Measurements from ENCODE around the gene LTA4H. TPM values are rescaled to one million over a fixed set of nuclear protein-coding genes. Genes with fewer than 3 reads are reported as not detected.
"Not testable (repeated sequence)": the region's sequence is repeated elsewhere in the genome, so short reads cannot be mapped to it uniquely, and the experiment has no call there.

The LTA4H gene
- total RNA-seq, 3 donors from 2014 or later (not counting 1 experiment from before 2014, with no cell fraction given) = 43.1 to 51.9 (median 48.3) TPM

DNA sequence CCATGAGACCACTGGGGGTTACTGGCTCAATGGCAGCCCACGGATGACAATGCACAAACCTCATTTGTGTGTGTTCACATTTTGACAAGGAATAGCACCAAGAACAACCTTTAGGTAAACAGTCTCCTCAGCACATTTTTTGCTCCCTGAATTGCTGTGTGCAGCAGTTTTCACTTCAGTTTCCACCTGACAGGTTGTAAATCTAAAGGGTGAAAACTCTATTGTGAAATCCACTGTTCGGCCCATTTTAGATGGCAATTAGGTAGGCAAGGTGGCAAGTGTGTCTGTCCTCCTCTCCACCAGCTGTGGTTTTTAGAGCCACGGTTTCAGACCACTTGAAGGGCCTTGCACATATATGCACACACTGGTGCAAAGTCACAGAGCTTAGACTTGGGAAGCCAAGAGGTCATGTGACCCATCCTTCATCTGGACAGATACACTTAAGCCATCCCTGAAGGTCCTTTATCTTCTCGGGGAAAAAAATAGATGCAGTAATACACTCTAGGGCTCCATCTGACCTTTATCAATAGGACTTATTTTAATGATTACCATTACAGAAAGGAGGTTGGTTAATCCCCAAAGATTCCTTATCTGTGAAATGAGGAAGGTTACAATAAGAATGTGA is 62.4 kb downstream of the LTA4H start:
- no peaks in the 10 kb centered on the region for H3K4me1 ChIP-seq (ENCODE audit: control insufficient read depth, insufficient read depth, low read length)
- Mint-ChIP-seq H3K27me3 (ENCODE audit: low read depth in 2 of 2) (no peaks in the 10 kb centered on the region), H3K9me3 (no peaks in the 10 kb centered on the region), H3K36me3 (no peaks in the 10 kb centered on the region), H3K4me1 (no peaks in the 10 kb centered on the region), H3K27ac (no peak overlapping the region), H3K4me3 (no peak overlapping the region)
- H3K27me3 ChIP-seq (ENCODE audit: control insufficient read depth, insufficient read depth, low read length) = no peaks in the 10 kb centered on the region
- DNase-seq = no peak
- H3K27ac ChIP-seq (ENCODE audit: low read length) = no peak overlapping the region
- 58% methylated on average over 4 of the region's 4 CpGs for WGBS (ENCODE audit: insufficient coverage)
- intact Hi-C loops (cut with micrococcal nuclease) = no loop called here
- H3K9me3 ChIP-seq (ENCODE audit: control insufficient read depth, insufficient read depth, low read length) = no peaks in the 10 kb centered on the region
- H3K36me3 ChIP-seq (ENCODE audit: control insufficient read depth, insufficient read depth, low read length) = no peaks in the 10 kb centered on the region
- H3K4me3 ChIP-seq (ENCODE audit: low read length) = no peak overlapping the region
- TF ChIP-seq, protein P1, sequence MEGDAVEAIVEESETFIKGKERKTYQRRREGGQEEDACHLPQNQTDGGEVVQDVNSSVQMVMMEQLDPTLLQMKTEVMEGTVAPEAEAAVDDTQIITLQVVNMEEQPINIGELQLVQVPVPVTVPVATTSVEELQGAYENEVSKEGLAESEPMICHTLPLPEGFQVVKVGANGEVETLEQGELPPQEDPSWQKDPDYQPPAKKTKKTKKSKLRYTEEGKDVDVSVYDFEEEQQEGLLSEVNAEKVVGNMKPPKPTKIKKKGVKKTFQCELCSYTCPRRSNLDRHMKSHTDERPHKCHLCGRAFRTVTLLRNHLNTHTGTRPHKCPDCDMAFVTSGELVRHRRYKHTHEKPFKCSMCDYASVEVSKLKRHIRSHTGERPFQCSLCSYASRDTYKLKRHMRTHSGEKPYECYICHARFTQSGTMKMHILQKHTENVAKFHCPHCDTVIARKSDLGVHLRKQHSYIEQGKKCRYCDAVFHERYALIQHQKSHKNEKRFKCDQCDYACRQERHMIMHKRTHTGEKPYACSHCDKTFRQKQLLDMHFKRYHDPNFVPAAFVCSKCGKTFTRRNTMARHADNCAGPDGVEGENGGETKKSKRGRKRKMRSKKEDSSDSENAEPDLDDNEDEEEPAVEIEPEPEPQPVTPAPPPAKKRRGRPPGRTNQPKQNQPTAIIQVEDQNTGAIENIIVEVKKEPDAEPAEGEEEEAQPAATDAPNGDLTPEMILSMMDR (IDR thresholded peaks at IDR 0.05) = no peak
- ATAC-seq = no peak

DNA sequence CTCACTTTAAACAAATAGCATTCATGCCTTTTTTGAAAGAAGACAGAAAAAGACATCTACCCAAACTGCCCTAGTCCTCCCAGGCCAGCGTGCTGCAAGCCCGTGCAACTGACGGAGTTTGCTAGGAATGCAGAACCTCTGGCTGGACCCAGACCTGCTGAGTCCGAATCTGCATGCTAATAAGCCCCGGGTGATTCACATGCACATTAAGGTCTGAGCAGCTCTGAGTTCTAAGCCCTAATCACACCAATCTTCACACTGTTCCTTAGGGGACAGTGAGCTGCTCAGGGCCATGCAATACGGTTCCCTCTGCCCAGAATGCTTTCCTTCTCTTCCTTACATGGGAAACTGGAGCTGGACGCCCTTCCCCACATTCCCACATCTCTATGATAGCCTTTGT is 64.5 kb downstream of the LTA4H start:
- intact Hi-C loops (cut with micrococcal nuclease) = no loop called here
- DNase-seq = no peak
- no peak overlapping the region for H3K4me3 ChIP-seq (ENCODE audit: low read length)
- H3K27ac ChIP-seq (ENCODE audit: low read length) = no peak overlapping the region
- H3K9me3 ChIP-seq (ENCODE audit: control insufficient read depth, insufficient read depth, low read length) = no peaks in the 10 kb centered on the region
- Mint-ChIP-seq H3K9me3 (no peaks in the 10 kb centered on the region), H3K36me3 (no peaks in the 10 kb centered on the region), H3K27me3 (ENCODE audit: low read depth in 2 of 2) (no peaks in the 10 kb centered on the region), H3K4me1 (no peaks in the 10 kb centered on the region), H3K27ac (no peak overlapping the region), H3K4me3 (no peak overlapping the region)
- H3K4me1 ChIP-seq (ENCODE audit: control insufficient read depth, insufficient read depth, low read length) = no peaks in the 10 kb centered on the region
- 93% methylated on average over 6 of the region's 7 CpGs for WGBS (ENCODE audit: insufficient coverage)
- no peak for ATAC-seq
- H3K36me3 ChIP-seq (ENCODE audit: control insufficient read depth, insufficient read depth, low read length) = no peaks in the 10 kb centered on the region
- TF ChIP-seq, protein P1 (IDR thresholded peaks at IDR 0.05) = no peak
- H3K27me3 ChIP-seq (ENCODE audit: control insufficient read depth, insufficient read depth, low read length) = no peaks in the 10 kb centered on the region

DNA sequence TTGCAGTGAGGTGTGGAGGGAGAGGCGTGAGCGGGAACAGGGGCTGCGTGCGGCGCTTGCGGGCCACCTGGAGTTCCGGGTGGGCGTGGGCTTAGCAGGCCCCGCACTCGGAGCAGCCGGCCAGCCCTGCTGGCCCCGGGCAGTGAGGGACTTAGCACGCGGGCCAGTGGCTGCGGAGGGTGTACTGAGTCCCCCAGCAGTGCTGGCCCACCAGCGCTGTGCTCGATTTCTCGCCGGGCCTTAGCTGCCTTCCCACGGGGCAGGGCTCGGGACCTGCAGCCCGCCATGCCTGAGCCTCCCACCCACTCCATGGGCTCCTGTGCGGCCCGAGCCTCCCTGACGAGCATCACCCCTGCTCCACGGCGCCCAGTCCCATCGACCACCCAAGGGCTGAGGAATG is 66.3 kb downstream of the LTA4H start:
- intact Hi-C loops (cut with micrococcal nuclease); DNase-seq; H3K27me3 Mint-ChIP-seq (ENCODE audit: low read depth in 2 of 2); H3K27ac ChIP-seq (ENCODE audit: low read length); H3K9me3 ChIP-seq (ENCODE audit: control insufficient read depth, insufficient read depth, low read length); H3K4me3 ChIP-seq (ENCODE audit: low read length); H3K36me3 ChIP-seq (ENCODE audit: control insufficient read depth, insufficient read depth, low read length); H3K4me3 Mint-ChIP-seq; H3K4me1 Mint-ChIP-seq; H3K4me1 ChIP-seq (ENCODE audit: control insufficient read depth, insufficient read depth, low read length); H3K9me3 Mint-ChIP-seq; H3K27me3 ChIP-seq (ENCODE audit: control insufficient read depth, insufficient read depth, low read length); H3K27ac Mint-ChIP-seq; H3K36me3 Mint-ChIP-seq; ATAC-seq: not testable (repeated sequence)
- WGBS (ENCODE audit: insufficient coverage) = 96% methylated on average over 13 of the region's 28 CpGs

DNA sequence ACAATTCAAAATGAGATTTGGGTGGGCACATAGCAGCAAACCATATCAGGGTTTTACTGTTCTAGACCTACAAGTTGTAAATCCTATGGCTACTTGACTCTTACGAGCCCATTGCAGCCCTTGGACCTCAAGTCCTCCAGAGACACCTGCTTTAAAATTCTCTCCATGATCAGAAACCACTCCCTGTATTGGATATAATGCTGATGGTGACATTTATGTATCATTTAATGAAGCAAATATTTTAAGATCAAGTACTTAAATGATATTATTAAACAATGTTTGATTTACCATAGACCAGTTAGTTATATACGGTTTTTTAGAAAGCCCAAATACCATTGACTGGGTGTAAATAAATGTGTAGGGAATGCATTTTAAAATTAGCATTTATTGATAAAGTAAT is 68.1 kb downstream of the LTA4H start:
- H3K9me3 Mint-ChIP-seq = no peaks in the 10 kb centered on the region
- ATAC-seq (no peak), DNase-seq (no peak)
- Histone ChIP-seq H3K36me3 (ENCODE audit: control insufficient read depth, insufficient read depth, low read length) (no peaks in the 10 kb centered on the region), H3K27ac (ENCODE audit: low read length) (no peak overlapping the region), H3K27me3 (ENCODE audit: control insufficient read depth, insufficient read depth, low read length) (no peaks in the 10 kb centered on the region), H3K9me3 (ENCODE audit: control insufficient read depth, insufficient read depth, low read length) (no peaks in the 10 kb centered on the region), H3K4me1 (ENCODE audit: control insufficient read depth, insufficient read depth, low read length) (no peaks in the 10 kb centered on the region), H3K4me3 (ENCODE audit: low read length) (no peak overlapping the region)
- intact Hi-C loops (cut with micrococcal nuclease) = no loop called here
- 100% methylated on average over 1 of the region's 2 CpGs for WGBS (ENCODE audit: insufficient coverage)
- no peaks in the 10 kb centered on the region for H3K4me1 Mint-ChIP-seq
- no peak overlapping the region for H3K27ac Mint-ChIP-seq
- H3K36me3 Mint-ChIP-seq = no peaks in the 10 kb centered on the region
- TF ChIP-seq, protein P1 (IDR thresholded peaks at IDR 0.05) = no peak
- no peak overlapping the region for H3K4me3 Mint-ChIP-seq
- H3K27me3 Mint-ChIP-seq (ENCODE audit: low read depth in 2 of 2) = no peaks in the 10 kb centered on the region
